DOHH2 (cell line): Measurements from ENCODE around the gene CNPY2.

Source experiments
- CTCF ChIP-seq: fragments of 200-600 bp; sonication (generic); IDR thresholded peaks from one replicate; pipeline ENCODE4 v1.5.1; 2014; ENCODE audit warnings: antibody characterized with exemption, mild to moderate bottlenecking, low read depth, low read length; ENCODE audit not compliant: poor library complexity, severe bottlenecking
- EZH2phosphoT487 ChIP-seq: fragments of 200-600 bp; sonication (generic); IDR thresholded peaks from 2 replicates; pipeline ENCODE4 v1.6.1; 2017; ENCODE audit warnings: borderline replicate concordance, mild to moderate bottlenecking, antibody characterized with exemption, low read length, moderate library complexity, mixed read lengths

- TF ChIP-seq EZH2phosphoT487 = no peak
- TF ChIP-seq CTCF = no peak
Measured at GRCh38 chr12:56308714-56309113, 7.1 kb downstream of the CNPY2 start.
